Adrenal gland (tissue), 12 donors: Measurements from ENCODE around the gene CCDC83. TPM values are rescaled to one million over a fixed set of nuclear protein-coding genes. Genes with fewer than 3 reads are reported as not detected.

Source experiments
- DNase-seq, 7 donors: peaks; one replicate each; pipeline ENCODE4 v3.0.0-alpha.2; 2019 to 2020
- H3K27ac ChIP-seq, 5 donors: fragments of 200-600 bp; sonication (generic) in 4 of 5; 1 replicate in 3 of 5; 2 replicates in 2 of 5; pipeline versions ENCODE4 v1.5.1 to v1.8.0; 2016 to 2020; ENCODE audit warnings: mild to moderate bottlenecking in 1 of 5
- H3K27me3 ChIP-seq: fragments of 200-600 bp; 2 replicates; pipeline ENCODE4 v1.8.0; 2021
- H3K36me3 ChIP-seq, 2 donors: fragments of 200-600 bp; replicated peaks in 1 of 2; 1 replicate in 1 of 2; 2 replicates in 1 of 2; pipeline versions ENCODE4 v1.5.1 to v1.8.0; 2018 to 2022
- H3K4me1 ChIP-seq, 2 donors: fragments of 200-600 bp; replicated peaks in 1 of 2; 1 replicate in 1 of 2; 2 replicates in 1 of 2; pipeline versions ENCODE4 v1.5.1 to v1.8.0; 2018 to 2021
- H3K4me3 ChIP-seq, 4 donors: fragments of 200-600 bp; sonication (generic) in 3 of 4; one replicate each; pipeline ENCODE4 v1.5.1; 2016 to 2018
- H3K9me3 ChIP-seq, 3 donors: fragments of 200-600 bp; sonication (generic) in 1 of 3; replicated peaks in 1 of 3; 1 replicate in 2 of 3; 2 replicates in 1 of 3; pipeline versions ENCODE4 v1.5.1 to v1.8.0; 2016 to 2021
- POLR2A ChIP-seq, 2 donors: fragments of 450-650 bp; IDR thresholded peaks; one replicate each; pipeline ENCODE4 v1.6.1; 2017; ENCODE audit warnings: antibody characterized with exemption in 2 of 2, mild to moderate bottlenecking in 2 of 2, moderate library complexity in 1 of 2
- WGBS, 4 donors: extraction: QIAGEN DNeasy Blood & Tissue Kit in 2 of 4; methylation state at CpG; one replicate each; pipeline versions ENCODE4 v1.1.5 to v1.1.7; 2013 to 2017; 5-methylcytosine and 5-hydroxymethylcytosine counted together
- intact Hi-C, 2 donors: fragments of 100-400 bp; cut with DNase I; formaldehyde crosslinking; loops; one replicate each; pipeline versions ENCODE4 v1.14.1 to v1.15.0; 2022 to 2023
- polyA plus RNA-seq, 3 donors: library from polyadenylated mRNA; stranded (reverse); fragments of 200-250 nt in 2 of 3; fragments of 350-450 nt in 1 of 3; fragmentation: Illumina TruSeq in 1 of 3; extraction: RNeasy Lipid Tissue Mini Kit (QIAGEN cat#74804) in 1 of 3; gene quantifications; one replicate each; pipeline ENCODE4 v1.2.3, GENCODE V29; 2013 to 2014
- total RNA-seq, 9 donors: library from RNA; depleted of rRNA in 4 of 9; stranded (reverse); fragments of >200 nt in 4 of 9; fragments of 120-200 nt in 1 of 9; fragmentation: NEBNext Ultra II Directional in 1 of 9; extraction: Animal tissue kit (Norgen Biotek cat#: 25700) in 1 of 9; gene quantifications; one replicate each; pipeline versions ENCODE4 v1.1.0 to v1.2.4, GENCODE V29; 2013 to 2023
- TF ChIP-seq, protein P1 (sequence below), 6 experiments: fragments of 450-650 bp in 4 of 6; fragments of 200-600 bp in 2 of 6; sonication (generic) in 1 of 6; IDR thresholded peaks; 1 replicate in 5 of 6; 2 replicates in 1 of 6; pipeline versions ENCODE4 v1.5.1 to v1.8.0; 2016 to 2021; ENCODE audit warnings: antibody characterized with exemption in 6 of 6, mild to moderate bottlenecking in 2 of 6, moderate library complexity in 1 of 6
- donor health status: healthy with polysubstance abuse.
- donor health status: Bipolar disorder and iron deficiency.
- donor health status: DM: yes; HTN: yes; CAD: no.
- donor health status: DM: no; HTN: no; CAD: no.
- donor health status: DM: no; HTN: no; CAD: no.
- donor health status: DM: yes; HTN: yes; CAD: no.

CCDC83 gene
- total and polyA plus RNA-seq, 12 donors, result not detected

DNA sequence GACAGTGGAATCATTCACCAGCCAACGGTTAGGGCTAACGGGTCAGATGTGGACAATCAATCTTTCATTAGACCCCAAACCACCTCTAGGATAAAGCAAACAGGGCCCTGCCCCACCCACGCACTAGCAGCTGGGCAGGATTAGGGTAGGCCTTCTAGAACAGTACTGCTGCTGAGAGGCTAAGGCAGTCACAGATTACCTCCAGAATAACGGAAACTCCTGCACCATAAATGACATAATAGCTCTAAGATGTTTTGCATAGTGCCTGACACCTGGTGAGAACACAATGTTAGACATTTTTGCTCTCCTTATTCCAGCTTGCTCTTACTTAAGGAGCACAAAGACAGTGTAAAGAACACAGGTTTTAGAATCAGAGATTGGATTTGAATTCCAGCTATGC is 46.0 kb upstream of the CCDC83 start:
- H3K4me3 ChIP-seq, result no peak overlapping the region
- no peaks in the 10 kb centered on the region for H3K27me3 ChIP-seq
- H3K27ac ChIP-seq, result no peak overlapping the region
- intact Hi-C loops, result no loop called here
- WGBS, 4 donors, result 70 to 87% (median 83%) methylated on average over 3 to 4 of the region's 4 CpGs
- peaks cover 10 to 11% of the 10 kb centered on the region in 2 donors for H3K4me1 ChIP-seq
- no peak for DNase-seq
- H3K9me3 ChIP-seq, result no peaks in the 10 kb centered on the region
- no peak for TF ChIP-seq POLR2A (IDR thresholded peaks at IDR 0.05)
- TF ChIP-seq, protein P1, sequence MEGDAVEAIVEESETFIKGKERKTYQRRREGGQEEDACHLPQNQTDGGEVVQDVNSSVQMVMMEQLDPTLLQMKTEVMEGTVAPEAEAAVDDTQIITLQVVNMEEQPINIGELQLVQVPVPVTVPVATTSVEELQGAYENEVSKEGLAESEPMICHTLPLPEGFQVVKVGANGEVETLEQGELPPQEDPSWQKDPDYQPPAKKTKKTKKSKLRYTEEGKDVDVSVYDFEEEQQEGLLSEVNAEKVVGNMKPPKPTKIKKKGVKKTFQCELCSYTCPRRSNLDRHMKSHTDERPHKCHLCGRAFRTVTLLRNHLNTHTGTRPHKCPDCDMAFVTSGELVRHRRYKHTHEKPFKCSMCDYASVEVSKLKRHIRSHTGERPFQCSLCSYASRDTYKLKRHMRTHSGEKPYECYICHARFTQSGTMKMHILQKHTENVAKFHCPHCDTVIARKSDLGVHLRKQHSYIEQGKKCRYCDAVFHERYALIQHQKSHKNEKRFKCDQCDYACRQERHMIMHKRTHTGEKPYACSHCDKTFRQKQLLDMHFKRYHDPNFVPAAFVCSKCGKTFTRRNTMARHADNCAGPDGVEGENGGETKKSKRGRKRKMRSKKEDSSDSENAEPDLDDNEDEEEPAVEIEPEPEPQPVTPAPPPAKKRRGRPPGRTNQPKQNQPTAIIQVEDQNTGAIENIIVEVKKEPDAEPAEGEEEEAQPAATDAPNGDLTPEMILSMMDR (IDR thresholded peaks at IDR 0.05), result no peak
- no peaks in the 10 kb centered on the region for H3K36me3 ChIP-seq

DNA sequence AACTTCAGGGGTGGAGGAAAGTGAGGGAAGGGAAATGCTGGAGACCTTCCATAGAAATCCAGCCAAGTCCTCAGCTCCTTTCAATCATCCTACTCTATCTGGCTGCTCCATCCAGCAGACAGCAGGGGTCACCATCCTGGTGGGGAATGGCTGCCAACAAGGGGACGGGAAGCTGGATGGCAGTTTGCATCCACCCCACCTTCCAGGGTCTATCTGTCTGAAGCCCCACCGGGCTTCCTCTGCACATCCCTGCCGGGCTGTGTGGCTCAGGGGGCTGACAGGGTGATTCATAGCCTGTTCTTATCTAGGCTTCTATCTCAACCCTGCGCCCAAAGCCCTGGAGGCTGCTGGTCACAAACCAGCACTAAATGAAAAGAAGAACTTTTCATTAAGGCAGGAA is 45.3 kb upstream of the CCDC83 start:
- no peaks in the 10 kb centered on the region for H3K9me3 ChIP-seq
- WGBS, 4 donors, result 4 to 15% (median 9%) methylated on average over 4 of the region's 4 CpGs
- H3K27ac ChIP-seq, result peak overlapping the region in 1 of 5 donors; percentile 18
- no peaks in the 10 kb centered on the region for H3K27me3 ChIP-seq
- intact Hi-C loops, result loop anchor here in 1 of 2 donors (10.0 kb wide), 1 partner anchor 115 kb away; no protein-coding TSS in a partner anchor
- TF ChIP-seq POLR2A (IDR thresholded peaks at IDR 0.05), result no peak
- TF ChIP-seq, protein P1 (IDR thresholded peaks at IDR 0.05), result no peak
- H3K36me3 ChIP-seq, result no peaks in the 10 kb centered on the region
- peak in 3 of 7 donors; percentile 23 to 42 (median 27) for DNase-seq
- H3K4me3 ChIP-seq, result peak overlapping the region in 1 of 4 donors; percentile 72
- H3K4me1 ChIP-seq, result peaks cover 10 to 11% of the 10 kb centered on the region in 2 donors

DNA sequence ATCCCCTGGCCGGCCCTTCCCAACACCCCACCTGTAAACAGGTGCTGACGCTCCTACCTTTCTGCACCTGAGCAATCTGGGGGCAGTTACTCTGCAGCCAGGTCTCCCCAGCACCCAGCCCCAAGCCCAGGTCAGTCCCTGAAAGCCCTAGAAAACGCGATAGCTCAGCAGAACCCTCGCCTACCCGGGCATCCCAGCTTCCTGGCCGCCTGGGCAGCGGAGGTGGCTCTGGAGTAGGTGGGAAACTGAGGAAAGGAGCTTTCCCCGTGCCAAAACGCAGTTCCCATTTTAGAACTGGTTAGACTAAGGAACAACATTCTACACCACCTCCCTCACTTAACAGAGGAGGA is 44.7 kb upstream of the CCDC83 start:
- Histone ChIP-seq H3K4me3 (peak overlapping the region in 2 of 4 donors; percentile 35 to 72), H3K36me3 (no peaks in the 10 kb centered on the region), H3K4me1 (peaks cover 10 to 11% of the 10 kb centered on the region in 2 donors), H3K27ac (peak overlapping the region in 1 of 5 donors; percentile 57), H3K9me3 (no peaks in the 10 kb centered on the region), H3K27me3 (no peaks in the 10 kb centered on the region)
- WGBS, 4 donors, result 2 to 6% (median 3%) methylated on average over 5 to 10 of the region's 10 CpGs
- no peak for TF ChIP-seq POLR2A (IDR thresholded peaks at IDR 0.05)
- TF ChIP-seq, protein P1 (IDR thresholded peaks at IDR 0.05), result no peak
- intact Hi-C loops, result loop anchor here in 1 of 2 donors (10.0 kb wide), 1 partner anchor 116 kb away; no protein-coding TSS in a partner anchor
- DNase-seq, result no peak

- 0 to 3% (median 1%) methylated on average over 25 to 72 of the region's 72 CpGs for WGBS, 4 donors
- intact Hi-C loops, result loop anchor here in 1 of 2 donors (10.0 kb wide), 1 partner anchor 116 kb away; no protein-coding TSS in a partner anchor
Measured at GRCh38 chr11:85810871-85811611, 44.1 kb upstream of the CCDC83 start, which contains the start of gene SYTL2. TSS of gene SYTL2 (minus strand) at chr11:85811141. CDS start at chr11:85757725, 53,416 bp downstream.

More at GRCh38 chr11:85810871-85811611, 44.1 kb upstream of the CCDC83 start, which contains the start of gene SYTL2:
- peak; percentile 63 to 84 (median 67) for DNase-seq
- peak within 1 kb of the TSS in 2 of 4 donors; percentile 35 to 72 for H3K4me3 ChIP-seq
- H3K27me3 ChIP-seq, result no peaks in the 10 kb centered on the region
- H3K9me3 ChIP-seq, result no peaks in the 10 kb centered on the region
- H3K4me1 ChIP-seq, result peaks cover 10 to 11% of the 10 kb centered on the region in 2 donors
- TF ChIP-seq, protein P1 (IDR thresholded peaks at IDR 0.05), result peak in 1 of 6 experiments; percentile 9
- peak in 1 of 2 donors; percentile 76 for TF ChIP-seq POLR2A (IDR thresholded peaks at IDR 0.05)
- H3K36me3 ChIP-seq, result no peaks in the 10 kb centered on the region
- peak within 1 kb of the TSS in 1 of 5 donors; percentile 57 for H3K27ac ChIP-seq
